Choroid plexus epithelial cell (primary cell): Measurements from ENCODE around the gene DDX54.
A peak's percentile ranks its signal among the peaks of the same experiment; 100 is the strongest.

Experiments
- DNase-seq: peaks from one replicate; pipeline ENCODE4 v3.0.0-alpha.2; 2010; ENCODE audit warnings: low read depth
- H3K4me3 ChIP-seq: 2 replicates; pipeline ENCODE4 v1.5.1; 2011; ENCODE audit warnings: low read depth, mild to moderate bottlenecking, control low read depth, low read length, moderate library complexity
- CTCF ChIP-seq: conservative IDR thresholded peaks from 2 replicates; pipeline ENCODE4 v1.5.1; 2011; ENCODE audit warnings: low read depth, mild to moderate bottlenecking, control low read depth, inconsistent platforms, low read length, moderate library complexity

Gene DDX54

GRCh38 chr12:113162102-113163029 is 22.9 kb downstream of the DDX54 start:
- H3K4me3 ChIP-seq = no peak overlapping the region
- no peak for TF ChIP-seq CTCF
- DNase-seq = peak; percentile 42

GRCh38 chr12:113161415-113162016 is 23.8 kb downstream of the DDX54 start:
- TF ChIP-seq CTCF = no peak
- no peak for DNase-seq
- no peak overlapping the region for H3K4me3 ChIP-seq

- no peak for DNase-seq
- TF ChIP-seq CTCF = no peak
- H3K4me3 ChIP-seq = no peak overlapping the region
These were observed 25.3 kb downstream of the DDX54 start for GRCh38 chr12:113159937-113160336.

GRCh38 chr12:113158439-113159203 is 26.7 kb downstream of the DDX54 start:
- DNase-seq = no peak
- TF ChIP-seq CTCF = no peak
- H3K4me3 ChIP-seq = no peak overlapping the region

- TF ChIP-seq CTCF = no peak
- H3K4me3 ChIP-seq = no peak overlapping the region
- DNase-seq = no peak
These were observed 27.9 kb downstream of the DDX54 start for GRCh38 chr12:113157218-113157859.

- H3K4me3 ChIP-seq = no peak overlapping the region
- no peak for DNase-seq
- no peak for TF ChIP-seq CTCF
These were observed 29.6 kb downstream of the DDX54 start for GRCh38 chr12:113155646-113156045.
